ENCODE data around the gene JPH4.

The JPH4 gene

DNA sequence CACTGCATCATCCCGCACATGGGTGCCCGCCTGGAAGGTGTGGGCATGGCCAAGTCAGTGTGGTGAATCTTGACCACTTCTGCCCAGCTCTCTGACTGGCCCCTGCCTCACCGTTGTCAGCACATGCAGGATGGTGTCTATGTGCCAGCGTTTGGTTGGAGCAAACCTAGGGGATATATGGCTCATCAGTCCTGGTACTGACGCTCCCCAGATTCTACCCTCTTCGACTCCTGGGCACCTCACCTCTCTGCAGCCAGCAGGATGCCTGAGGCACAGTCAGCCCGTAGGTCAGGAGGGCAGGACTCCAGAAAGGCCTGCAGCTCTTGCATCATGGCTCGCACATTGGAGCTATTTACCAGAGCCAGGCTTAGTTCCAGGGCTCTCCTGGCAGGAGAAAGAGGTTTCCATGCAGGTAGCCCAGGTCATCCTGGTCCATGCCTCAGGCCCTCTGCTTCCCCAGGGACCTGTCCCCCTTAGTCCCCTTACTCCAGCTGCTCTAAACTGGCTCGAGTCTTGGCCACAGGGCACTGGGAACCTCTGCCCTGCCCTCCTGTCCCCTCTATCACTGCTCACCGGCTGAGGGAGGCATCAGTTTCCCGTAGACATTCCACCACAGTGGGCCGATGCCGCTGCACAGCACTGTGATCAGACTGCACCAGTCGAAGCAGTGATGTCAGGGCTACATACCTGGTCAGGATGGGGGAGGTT lies 15.0 kb downstream of the JPH4 start:
- no peak for DNase-seq (ENCODE audit: low read depth)

DNA sequence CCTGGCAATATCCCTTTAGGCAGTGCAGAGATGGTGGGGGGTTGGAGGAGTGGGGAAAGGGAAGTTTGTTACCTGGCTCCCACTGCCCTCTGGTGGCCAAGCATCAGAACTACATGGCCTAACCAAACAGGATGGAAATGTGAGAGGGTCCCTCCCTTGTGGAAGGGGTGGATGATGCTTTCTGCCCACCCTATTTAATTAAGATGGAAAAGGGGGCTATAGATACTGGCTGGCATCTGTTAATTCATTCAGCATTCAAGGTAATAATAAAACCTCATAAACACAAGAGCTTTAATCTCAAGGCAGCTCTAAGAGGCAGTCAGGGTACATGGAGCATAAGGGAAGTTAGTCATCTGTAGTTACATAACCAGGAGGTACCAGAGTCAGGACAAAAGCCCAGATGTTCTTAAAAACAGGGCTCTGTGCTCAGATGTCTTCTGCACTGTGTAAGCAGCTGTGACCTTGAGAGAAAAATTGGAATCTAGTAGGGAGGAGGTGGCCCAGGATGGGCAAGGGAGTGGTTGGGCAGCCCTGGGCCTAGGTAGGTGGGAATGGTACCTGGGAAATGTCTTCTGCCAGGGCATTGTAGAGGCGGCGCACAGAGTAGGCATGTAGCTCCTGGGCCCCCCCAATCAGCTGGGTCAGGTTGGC lies 15.6 kb downstream of the JPH4 start:
- DNase-seq (ENCODE audit: low read depth), result no peak

DNA sequence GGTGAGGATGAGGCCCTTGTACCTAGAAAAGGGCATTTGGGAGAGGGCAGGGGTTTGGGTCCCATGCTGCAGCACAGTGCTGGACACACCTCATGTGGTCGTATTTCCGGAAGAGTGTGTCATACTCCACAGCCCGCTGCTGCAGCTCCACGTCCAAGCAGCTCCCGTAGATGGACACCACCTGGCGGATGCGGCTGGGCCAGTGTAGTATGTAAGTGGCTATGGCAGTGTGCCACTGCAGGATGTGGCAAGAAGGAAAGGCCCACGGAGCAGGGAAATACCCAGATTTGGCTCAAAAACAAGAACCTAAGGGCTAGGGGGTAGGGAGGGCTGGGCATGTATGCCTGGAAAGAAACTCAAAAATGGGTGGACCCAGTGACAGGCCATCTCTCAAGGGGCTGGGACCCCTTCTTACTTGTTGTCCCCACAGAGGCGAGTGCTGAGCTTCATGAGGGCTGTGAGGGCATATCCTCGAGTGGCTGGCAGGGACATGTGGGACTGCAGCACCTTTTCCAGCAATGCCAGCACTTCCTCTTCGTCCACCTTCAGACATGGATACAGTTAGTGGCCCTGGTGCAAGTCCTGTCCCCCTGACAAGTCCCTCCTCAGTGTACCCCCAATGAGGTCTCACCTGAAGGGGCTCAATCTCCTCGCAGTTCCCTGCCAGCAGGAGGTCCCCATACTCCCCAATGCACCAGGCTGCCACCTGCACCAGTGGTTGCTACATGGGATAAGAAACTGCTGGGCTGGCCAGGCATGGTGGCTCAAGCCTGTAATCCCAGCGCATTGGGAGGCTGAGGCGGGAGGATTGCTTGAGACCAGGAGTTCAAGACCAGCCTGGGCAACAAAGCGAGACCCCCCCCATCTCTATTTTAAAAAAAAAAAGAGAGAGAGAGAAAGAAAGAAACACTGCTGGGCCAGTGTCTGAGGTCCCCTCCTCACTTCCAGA lies 16.4 kb downstream of the JPH4 start:
- DNase-seq (ENCODE audit: low read depth), result no peak

DNA sequence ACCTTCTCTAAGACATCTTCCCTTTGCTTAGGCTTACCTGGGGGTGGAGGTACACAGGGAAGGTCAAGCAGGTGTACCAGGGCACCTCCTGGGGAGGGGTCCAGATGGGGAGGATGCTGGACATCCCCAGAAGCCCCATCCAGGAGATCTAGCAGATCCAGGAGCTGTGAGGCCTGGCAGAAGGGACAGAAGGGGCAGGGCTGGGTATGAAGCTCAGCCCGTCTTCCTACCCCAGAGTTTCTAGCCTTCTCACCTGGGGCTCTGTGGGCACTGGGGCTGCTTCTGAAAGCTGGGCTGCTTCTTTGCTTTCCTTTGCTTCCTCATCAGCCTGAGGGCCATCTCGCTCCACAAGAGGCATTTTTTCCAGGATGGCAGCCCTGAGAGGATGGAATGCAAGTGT lies 17.3 kb downstream of the JPH4 start:
- no peak for DNase-seq (ENCODE audit: low read depth)

DNA sequence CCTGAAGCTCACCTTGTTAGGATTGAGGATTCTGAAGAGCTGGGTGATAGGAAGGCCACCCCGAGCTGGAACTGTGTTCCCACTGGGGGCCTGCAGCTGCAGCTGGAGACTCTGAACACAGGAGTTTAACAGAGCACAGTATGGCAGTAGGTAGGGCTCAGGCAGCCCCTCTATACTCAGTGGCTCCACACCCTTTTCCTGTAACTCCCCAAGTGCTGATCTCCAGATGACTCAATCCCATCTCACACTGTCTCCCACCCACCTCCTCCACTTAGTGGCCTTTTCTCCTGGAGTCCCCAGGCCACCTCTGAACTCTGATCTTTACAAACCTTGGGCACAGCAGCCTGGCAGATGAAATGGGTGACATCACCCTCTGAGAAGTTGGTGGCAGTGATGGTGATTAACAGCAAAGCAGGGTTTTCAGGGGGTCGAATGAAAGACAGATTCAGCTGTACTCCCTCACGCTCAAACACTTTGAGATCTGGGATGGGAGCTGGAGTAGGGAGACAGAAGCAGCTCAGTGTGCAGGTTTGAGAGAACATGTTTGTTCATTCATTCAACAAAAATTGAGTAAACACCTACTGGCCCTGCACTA lies 18.6 kb downstream of the JPH4 start:
- no peak for DNase-seq (ENCODE audit: low read depth)

DNA sequence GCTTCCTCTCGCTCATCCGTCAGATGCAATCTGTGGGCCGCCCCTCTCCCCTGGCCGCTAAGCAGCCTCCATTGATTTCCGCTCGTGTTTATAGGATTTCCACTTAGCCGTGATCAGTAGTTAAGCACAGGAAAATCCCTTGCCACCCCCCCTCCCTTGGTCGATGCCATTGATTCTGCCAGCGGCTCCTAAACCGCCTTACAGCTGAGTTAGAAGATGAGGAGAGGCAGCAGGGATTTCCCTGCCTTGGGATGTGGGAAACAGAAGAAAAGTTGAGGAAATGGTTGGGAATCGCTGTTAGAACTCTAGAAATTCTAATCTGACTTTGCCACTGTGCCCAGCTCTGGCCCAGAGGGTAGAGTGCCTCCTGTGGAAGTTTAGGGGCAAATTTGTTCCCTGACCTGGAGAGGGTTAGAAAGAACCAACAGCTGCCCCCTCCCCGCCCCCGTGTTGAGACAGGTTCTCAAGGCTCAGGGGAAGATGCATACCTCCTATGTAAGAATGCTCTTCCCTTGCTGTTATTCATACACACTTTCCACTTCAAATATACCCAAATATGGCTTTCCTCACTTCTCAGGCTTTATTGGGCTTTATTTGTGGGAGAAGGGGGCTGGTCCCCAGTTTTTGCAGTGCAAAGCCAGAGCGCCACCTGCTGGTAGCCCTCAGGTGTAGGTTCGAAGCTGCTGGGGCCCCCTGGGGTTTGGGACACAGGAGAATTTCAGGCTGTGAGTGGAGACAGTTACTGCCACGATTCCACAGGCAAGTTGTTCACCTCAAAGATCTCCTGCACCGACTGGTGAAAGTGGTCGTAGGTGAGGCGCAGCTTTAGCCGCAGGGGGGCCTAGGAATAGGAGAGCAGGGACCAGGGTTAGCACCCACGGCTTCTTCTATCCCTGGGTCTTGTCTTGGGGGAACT lies 19.3 kb downstream of the JPH4 start:
- DNase-seq (ENCODE audit: low read depth), result no peak

DNA sequence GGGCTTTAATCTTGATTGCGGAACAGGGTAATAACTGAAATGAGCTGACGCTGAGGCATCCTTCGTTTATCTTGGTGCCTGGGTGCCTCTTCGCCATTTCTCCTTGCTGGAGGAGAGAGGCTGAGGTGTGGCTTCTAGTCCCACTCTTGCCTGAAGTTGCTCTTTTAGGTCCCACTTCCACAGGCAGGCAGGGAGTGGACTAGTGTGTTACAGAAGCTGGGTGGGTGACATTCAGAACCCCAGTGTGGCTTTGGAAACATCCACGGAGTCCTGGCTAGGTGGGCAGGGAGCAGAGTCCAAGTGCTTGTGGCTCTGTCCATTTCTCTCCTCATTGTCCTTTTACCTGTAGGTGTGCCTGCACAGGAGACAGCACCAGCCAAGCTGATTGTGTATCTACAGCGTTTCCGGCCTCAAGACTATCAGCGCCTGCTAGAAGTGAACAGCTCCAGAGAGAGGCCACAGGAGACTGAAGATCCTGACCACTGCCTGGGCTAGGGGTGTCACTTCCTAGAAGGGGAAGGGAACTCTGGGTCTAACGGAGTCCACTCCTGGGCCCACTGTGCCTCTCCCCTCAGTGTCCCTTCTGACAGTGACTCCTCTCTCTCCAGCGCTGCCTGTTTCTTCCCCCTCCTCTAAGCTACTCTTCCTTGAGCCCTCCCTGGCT lies 20.1 kb downstream of the JPH4 start:
- DNase-seq (ENCODE audit: low read depth), result no peak

GRCh38 chr14:23557946-23558345 lies 20.6 kb downstream of the JPH4 start:
- DNase-seq (ENCODE audit: low read depth), result no peak

GRCh38 chr14:23557521-23557920 lies 21.1 kb downstream of the JPH4 start:
- no peak for DNase-seq (ENCODE audit: low read depth)

DNA sequence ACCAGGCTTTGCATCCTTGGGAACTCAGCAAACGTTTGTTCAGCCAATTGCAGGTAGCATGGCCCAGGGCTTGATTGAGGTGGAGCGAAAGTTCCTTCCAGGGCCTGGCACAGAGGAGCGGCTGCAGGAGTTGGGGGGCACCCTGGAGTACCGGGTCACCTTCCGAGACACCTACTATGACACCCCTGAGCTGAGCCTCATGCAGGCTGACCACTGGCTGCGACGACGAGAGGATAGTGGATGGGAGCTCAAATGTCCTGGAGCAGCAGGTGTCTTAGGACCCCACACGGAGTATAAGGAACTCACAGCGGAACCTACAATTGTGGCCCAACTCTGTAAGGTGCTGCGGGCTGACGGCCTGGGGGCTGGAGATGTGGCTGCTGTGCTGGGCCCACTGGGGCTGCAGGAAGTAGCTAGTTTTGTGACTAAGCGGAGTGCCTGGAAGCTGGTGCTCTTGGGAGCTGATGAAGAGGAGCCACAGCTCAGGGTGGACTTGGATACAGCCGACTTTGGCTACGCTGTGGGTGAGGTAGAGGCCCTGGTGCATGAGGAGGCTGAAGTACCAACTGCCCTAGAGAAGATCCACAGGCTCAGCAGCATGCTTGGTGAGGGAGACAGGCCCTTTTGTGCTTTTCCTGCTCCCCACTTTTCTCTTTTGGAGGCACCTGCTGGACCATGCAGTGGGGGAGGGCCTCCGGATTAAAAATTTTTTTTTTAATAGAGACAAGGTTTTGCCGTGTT lies 21.7 kb downstream of the JPH4 start:
- DNase-seq (ENCODE audit: low read depth), result no peak

- DNase-seq (ENCODE audit: low read depth), result peak; percentile 86
Observed at GRCh38 chr14:23555882-23556699, 22.5 kb downstream of the JPH4 start, which contains the start of gene THTPA. TSS of gene THTPA (plus strand) at chr14:23556271. CDS start at chr14:23556758, 487 bp downstream.

- DNase-seq (ENCODE audit: low read depth), result no peak
Observed at GRCh38 chr14:23555533-23555881, 23.1 kb downstream of the JPH4 start.

GRCh38 chr14:23551266-23552028 lies 27.1 kb downstream of the JPH4 start, which contains the start of gene ZFHX2:
TSS of gene ZFHX2 (minus strand) at chr14:23551765. CDS start at chr14:23535325, 16,440 bp downstream.
- no peak for DNase-seq (ENCODE audit: low read depth)

DNA sequence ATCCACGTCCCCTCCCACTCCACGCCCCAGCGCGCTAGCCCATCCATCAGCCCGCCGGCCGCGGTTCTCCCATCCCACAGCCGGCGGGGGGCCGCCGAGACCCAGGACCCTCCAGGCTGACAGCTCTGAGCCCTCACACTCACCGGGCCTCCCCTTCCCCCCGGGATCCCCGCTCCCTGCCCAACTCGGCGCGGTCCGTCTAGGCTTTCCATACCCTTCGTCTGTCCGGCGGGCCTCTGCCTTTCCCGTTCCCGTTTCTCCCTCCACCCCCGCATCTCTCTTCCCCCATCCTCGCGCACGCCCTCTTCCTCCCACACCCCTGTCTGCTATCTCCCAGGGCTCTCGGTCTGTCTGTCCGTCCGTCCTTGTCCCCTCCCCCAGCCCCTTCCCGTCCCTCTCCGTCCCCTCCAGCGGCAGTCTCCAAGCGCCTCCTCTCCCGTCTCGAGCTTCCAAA lies 27.8 kb downstream of the JPH4 start:
- DNase-seq (ENCODE audit: low read depth), result no peak

GRCh38 chr14:23550131-23550811 lies 28.3 kb downstream of the JPH4 start:
- no peak for DNase-seq (ENCODE audit: low read depth)

DNA sequence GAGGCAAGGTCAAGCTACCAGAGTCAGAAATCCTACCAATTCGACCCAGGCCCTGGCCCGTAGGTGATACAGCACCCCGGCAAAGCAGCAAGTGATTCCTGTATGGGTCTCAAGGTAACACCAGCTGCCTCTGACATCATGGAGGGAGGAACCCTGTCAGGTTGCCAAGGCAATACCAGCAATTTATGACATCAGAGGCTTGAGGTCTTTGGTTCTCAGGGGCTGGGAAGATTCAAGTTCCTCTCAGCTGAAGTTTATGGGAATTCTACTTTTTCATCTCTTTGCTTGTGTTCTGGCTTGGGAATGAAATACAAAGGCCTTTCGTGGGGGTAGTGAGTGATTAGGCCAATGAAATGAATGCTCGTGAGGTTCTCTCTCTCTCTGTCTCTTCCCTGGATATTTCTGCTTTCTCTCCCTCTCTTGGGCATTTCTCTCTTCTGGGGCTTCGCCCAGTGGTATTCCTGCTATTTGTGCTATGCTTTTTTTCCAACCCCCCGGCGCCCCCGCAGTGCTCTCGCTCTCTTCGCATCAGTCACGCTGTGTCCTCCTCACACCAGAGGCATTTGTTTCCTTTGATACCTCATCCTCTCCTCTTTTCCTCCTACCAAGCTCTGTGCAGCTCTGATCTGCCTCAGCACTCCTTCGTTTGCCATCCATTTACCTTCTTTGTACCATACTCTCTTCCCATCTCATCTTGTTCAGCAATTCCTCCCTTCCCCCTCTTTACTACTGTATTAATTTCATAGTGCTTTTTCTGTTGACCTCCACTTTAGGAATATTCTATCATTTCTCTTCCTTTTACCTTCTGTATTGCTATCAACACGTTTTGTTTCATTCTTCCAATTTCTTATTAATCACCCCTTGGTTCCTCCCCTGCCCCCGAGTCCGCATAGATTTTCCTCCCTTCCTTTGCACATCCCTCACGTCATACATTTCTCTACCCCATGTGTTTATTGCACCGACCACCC lies 30.0 kb downstream of the JPH4 start:
- DNase-seq (ENCODE audit: low read depth), result no peak
